ENCODE measurements around the gene FRMD8.

The FRMD8 gene

GRCh38 chr11:65424205-65425104 lies 38.0 kb downstream of the FRMD8 start:
- DNase-seq (ENCODE audit: low read depth in 2 of 2), result peak; percentile 59 to 64

- peak in 1 of 2 donors; percentile 77 for DNase-seq (ENCODE audit: low read depth in 2 of 2)
These were observed 38.9 kb downstream of the FRMD8 start for GRCh38 chr11:65425105-65425970.

DNA sequence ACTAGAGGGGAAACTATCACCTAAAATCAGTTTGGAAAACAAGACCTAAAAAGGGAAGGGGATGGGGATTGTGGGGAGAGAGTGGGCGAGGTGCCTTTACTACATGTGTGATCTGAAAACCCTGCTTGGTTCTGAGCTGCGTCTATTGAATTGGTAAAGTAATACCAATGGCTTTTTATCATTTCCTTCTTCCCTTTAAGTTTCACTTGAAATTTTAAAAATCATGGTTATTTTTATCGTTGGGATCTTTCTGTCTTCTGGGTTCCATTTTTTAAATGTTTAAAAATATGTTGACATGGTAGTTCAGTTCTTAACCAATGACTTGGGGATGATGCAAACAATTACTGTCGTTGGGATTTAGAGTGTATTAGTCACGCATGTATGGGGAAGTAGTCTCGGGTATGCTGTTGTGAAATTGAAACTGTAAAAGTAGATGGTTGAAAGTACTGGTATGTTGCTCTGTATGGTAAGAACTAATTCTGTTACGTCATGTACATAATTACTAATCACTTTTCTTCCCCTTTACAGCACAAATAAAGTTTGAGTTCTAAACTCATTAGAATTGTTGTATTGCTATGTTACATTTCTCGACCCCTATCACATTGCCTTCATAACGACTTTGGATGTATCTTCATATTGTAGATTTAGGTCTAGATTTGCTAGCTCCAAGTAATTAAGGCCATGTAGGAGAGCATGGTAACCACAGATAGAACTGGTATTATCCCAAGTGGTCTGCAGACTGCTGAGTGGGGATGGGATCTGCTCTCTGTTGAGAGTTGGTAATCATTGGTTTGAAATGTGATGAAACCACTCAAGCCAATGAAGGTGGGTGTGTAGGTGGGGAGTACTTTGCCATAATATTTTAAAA lies 39.8 kb downstream of the FRMD8 start:
- no peak for DNase-seq (ENCODE audit: low read depth in 2 of 2)

DNA sequence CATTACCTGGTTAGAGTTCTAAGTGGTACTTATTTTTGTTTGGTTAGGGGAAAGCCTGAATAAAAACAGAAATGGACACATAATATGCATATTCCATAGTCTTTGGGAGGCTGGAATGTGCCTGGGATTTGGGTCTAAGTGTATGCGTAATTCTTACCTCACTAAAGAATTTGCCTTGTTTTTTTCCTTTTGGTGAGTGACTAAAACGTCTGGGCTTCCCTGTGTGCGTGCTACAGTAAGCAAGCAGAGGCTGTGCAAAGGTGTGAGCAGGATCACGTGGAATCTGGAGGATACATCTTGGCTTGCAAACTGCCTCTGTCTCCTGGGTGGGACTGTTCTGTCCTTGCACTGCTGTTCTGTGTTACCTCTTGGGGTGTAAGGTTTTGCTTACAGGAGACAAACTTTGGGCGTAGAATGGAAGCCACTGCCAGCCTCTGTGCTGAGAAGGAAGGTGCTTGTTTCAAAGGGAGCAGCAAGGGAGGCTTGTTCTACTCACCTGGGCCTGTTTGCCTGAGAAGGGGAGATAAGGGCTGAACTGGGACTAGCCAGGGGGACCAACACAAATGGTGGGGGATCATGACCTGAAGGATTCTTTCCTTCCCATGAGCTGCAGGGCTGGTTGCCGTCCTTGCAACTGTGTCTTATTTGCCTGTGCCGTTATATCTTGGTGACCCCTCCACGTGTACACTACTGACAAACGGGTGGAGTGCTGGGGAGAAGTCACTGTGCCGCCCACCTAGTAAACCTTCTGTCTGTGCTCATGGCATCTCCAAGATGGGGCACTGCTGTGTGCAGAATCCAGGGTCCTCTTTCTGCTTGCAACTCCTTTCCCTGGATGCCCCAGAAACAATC lies 40.6 kb downstream of the FRMD8 start:
- no peak for DNase-seq (ENCODE audit: low read depth in 2 of 2)

DNA sequence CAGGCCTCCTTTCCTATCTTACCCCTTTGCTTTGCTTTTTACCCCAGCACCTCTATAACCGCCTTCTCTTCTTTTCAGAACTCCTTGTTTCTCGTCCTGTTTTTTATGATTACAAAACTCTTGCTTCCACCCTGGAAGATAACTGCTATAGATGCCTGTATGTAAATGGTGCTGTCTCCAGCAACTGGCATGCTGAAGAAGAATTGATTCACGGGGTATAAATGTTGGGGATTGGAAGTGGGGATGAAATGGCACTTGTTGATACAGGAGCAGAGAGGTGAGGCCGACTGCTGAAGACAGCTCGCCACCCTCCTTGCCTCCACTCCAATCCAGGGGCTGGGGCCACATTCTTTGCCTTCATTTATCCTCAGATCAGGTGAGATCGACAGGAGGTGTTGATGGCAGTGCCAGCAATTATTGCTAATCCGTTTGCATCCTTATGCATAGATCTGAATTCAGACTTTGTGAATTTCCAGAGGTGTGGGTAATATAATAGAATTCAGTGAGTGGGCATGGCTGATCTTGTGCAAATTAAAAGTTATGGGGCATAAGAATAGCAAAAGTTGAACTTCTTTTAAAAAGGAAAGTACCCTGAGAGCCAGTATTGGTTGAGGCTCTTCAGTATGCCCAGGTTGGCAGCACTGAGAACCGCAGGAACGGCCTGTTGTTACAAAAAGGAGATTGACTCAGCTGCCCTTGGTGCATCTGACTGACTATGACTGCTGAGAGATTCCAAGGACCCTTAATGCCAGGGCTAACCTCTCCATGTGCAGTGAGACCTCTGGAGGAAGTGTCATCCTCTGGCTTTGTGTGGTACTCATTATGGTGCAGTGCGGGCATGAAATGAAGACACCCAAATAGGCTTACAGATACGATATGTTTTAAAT lies 41.5 kb downstream of the FRMD8 start:
- DNase-seq (ENCODE audit: low read depth in 2 of 2), result no peak

DNA sequence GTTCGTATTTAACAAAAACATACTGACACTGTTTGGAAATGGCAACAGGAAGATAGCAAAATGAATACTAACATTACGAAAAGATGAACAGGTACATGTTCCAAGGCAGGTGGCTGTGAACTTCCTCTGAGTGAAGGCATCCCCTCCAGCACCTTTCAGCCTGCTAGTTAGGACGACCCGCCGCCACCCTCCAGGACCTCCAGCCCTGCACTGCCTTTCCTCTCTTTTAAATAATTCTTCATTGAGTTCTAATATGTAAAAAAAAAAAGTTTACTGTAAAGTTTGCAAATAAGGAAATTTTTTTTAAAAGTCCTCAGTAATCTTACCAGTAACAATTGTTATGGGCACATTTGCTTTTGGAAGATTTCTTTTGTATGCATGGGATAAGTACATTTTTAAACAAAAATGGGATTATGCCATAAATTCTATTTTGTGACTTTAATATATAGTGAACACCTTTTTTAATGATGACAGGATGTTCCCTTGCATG lies 42.2 kb downstream of the FRMD8 start:
- no peak for DNase-seq (ENCODE audit: low read depth in 2 of 2)

DNA sequence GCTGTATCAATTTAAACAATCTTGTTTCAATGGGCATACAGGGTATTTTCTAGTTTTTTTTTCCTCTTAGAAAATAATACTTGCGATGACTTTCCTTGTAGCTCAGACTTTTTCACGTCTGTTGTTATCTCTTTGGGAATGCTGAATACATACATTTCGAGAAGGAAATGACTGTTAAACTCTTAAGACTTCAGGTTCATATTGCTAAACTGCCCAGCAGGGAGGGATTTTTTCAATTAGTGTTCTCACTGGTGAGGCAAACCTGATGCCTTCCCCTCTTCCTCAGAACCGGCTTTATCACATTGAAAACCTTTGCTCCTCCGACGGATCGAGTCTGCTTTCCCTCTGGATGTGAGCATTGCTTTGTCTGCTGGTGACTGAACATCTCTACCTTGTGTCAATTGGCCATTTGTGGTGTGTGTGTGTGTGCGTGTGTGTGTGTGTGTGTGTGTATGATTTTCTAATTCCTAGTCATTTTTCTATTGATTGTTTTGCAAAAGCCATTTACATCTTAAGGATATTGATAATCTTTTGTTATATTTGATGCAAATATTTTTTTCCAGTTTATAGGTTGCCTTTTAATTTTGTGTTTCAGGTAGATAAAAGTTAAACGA lies 42.7 kb downstream of the FRMD8 start:
- DNase-seq (ENCODE audit: low read depth in 2 of 2), result no peak

- DNase-seq (ENCODE audit: low read depth in 2 of 2), result no peak
These were observed 43.4 kb downstream of the FRMD8 start for GRCh38 chr11:65429724-65430405.

DNA sequence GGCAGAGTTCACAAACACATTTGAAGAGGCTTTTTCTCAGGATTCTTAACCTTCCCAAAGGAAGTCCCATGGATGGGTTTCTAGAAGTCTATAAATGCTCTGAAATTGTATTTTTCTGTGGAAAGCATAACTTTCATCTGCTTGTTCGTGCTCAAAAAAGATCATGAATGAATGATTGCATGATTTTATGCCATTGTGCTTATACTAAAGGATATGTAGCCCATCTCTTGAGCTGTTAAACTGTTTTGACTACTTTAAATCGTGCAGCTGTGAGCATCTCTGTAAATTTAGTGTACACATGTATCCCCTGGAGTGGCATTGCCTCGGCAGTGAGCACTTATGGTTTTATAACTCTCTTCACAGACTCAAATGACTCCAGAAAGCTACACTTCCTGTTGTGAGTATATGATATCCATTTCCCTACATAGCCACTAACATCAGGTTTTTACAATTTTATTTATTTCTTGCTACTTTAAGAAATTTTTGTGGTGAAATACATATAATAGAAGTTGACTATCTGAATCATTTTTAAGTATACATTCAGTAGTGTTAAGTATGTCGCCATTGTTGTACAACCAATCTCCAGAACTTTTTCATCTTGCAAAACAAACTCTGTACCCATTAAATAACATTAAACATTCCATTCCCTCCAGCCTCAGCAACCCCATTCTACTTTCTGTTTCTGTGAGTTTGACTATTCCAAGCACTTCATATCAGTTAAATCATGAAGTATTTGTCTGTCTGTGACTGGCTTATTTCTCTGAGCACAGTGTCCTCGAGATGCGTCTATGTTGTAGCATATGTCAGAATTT lies 44.2 kb downstream of the FRMD8 start:
- DNase-seq (ENCODE audit: low read depth in 2 of 2), result no peak

GRCh38 chr11:65431451-65432099 lies 45.1 kb downstream of the FRMD8 start:
- DNase-seq (ENCODE audit: low read depth in 2 of 2), result no peak

DNA sequence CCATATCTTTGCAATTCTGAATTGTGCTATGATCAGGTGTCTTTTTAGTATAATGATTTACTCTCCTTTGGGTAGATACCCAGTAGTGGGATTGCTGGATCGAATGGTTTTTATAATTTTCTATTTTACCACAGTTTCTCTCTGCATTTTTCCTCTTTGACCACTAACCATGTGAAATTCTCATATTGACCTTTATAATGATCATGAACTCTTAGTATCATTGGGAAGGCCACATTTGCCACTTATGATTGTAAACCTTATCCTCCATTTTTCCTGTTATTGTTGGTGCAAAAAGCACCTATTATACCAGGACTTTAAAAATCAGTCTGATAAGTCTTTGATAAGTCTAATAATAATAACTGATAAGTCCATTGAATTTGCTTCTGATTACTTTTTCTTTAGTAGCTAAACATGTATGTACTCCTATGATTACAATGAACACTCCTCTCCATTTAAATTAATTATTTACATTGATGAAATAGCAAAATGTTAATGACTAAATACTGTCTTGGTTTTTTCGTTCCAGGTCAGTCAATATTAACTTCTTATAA lies 45.7 kb downstream of the FRMD8 start:
- DNase-seq (ENCODE audit: low read depth in 2 of 2), result no peak

- DNase-seq (ENCODE audit: low read depth in 2 of 2), result no peak
These were observed 46.5 kb downstream of the FRMD8 start for GRCh38 chr11:65432686-65433582.

GRCh38 chr11:65433657-65434056 lies 47.2 kb downstream of the FRMD8 start:
- DNase-seq (ENCODE audit: low read depth in 2 of 2), result no peak

GRCh38 chr11:65434057-65434666 lies 47.7 kb downstream of the FRMD8 start:
- DNase-seq (ENCODE audit: low read depth in 2 of 2), result no peak

- DNase-seq (ENCODE audit: low read depth in 2 of 2), result no peak
These were observed 48.4 kb downstream of the FRMD8 start for GRCh38 chr11:65434667-65435410.
